Measurements from ENCODE around the gene CYP2A6. TPM values are rescaled to one million over a fixed set of nuclear protein-coding genes. Genes with fewer than 3 reads are reported as not detected.

Gene CYP2A6
- total RNA-seq, 1 experiment from 2014 or later = not detected

GRCh38 chr19:40803857-40804782 lies 46.1 kb downstream of the CYP2A6 start:
- Histone ChIP-seq H3K27me3 (no peaks in the 10 kb centered on the region), H3K9me3 (replicated peaks) (no peaks in the 10 kb centered on the region), H3K27ac (no peak overlapping the region), H3K4me1 (no peaks in the 10 kb centered on the region), H3K4me3 (no peak overlapping the region), H3K36me3 (peaks cover 64% of the 10 kb centered on the region)
- no peak for DNase-seq

DNA sequence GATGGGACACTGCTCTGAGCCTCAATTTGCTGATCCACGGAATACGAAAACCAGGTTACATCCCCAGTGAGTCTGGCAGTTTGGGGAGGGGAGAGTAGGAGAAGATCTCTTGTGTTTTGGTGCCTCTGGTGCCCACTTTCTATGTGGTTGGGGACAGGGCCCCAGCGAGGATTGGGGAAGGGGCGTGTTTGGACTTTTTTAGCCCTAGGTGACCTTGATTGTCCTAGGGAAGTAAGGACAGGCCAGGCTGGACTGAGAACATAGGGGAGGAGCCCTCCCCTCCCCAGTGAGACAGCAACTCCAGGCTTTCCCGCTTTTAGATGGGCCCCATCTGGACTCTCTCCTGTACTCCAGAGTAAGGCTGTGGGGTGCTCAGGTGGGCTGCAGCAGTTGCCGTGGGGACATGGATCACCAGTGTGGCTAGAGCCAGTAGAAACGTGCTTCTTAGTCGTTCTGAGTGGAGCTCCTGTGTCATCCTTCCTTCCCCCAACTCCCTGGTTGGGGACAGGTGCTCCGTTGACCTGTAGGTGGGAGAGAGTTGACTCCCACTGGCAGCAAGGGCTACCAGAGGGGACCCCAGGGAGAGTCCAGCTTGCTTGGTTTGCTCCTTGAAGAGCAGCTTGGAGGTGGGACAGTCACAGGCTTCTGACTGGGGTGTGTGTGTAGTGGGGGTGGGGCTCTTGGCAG lies 46.9 kb downstream of the CYP2A6 start:
- Histone ChIP-seq H3K9me3 (replicated peaks) (no peaks in the 10 kb centered on the region), H3K4me1 (no peaks in the 10 kb centered on the region), H3K36me3 (peaks cover 56% of the 10 kb centered on the region), H3K27me3 (no peaks in the 10 kb centered on the region), H3K4me3 (no peak overlapping the region), H3K27ac (no peak overlapping the region)
- DNase-seq = no peak

- H3K4me3 ChIP-seq = no peak overlapping the region
- no peaks in the 10 kb centered on the region for H3K4me1 ChIP-seq
- peaks cover 48% of the 10 kb centered on the region for H3K36me3 ChIP-seq
These were observed 47.7 kb downstream of the CYP2A6 start for GRCh38 chr19:40802300-40803169.

DNA sequence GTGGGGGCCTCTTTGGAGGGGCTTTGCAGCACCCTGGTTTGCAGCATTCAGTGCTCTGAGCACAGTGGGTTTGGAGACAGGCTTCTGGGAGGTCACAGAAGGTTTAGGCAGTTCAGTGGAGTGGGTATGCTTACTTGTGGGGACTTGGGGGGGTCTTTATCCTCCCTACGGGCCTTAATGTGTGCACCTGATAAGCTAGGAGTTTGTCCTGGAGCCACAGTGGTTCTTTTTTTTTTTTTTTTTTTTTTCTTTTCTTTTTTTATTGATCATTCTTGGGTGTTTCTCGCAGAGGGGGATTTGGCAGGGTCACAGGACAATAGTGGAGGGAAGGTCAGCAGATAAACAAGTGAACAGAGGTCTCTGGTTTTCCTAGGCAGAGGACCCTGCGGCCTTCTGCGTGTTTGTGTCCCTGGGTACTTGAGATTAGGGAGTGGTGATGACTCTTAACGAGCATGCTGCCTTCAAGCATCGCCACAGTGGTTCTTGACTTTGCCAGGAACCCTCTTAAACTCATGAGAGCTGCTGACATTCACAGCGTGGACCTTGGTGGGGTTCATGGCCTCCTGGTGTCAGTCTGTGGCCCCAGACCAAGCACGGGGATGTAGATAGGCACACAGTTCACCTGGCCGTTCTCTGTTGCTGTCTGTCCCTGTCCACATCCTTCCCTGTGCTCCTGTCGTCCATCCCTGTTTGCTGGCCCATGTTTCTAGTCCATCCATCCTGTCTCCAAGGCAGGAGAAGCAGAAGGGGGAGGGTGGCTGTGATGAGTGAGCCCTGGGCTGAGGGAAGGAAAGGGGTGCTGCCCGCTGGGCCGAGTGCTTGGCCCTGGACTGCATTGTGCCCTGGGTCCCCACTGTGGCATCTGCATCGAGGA lies 48.6 kb downstream of the CYP2A6 start:
- no peaks in the 10 kb centered on the region for H3K4me1 ChIP-seq
- peaks cover 39% of the 10 kb centered on the region for H3K36me3 ChIP-seq
- no peak overlapping the region for H3K27ac ChIP-seq
- no peak overlapping the region for H3K4me3 ChIP-seq
- DNase-seq = no peak
- H3K27me3 ChIP-seq = no peaks in the 10 kb centered on the region
- no peaks in the 10 kb centered on the region for H3K9me3 ChIP-seq (replicated peaks)

More at GRCh38 chr19:40802300-40803169, 47.7 kb downstream of the CYP2A6 start:
- no peak for DNase-seq
- Histone ChIP-seq H3K9me3 (replicated peaks) (no peaks in the 10 kb centered on the region), H3K27ac (no peak overlapping the region), H3K27me3 (no peaks in the 10 kb centered on the region)

DNA sequence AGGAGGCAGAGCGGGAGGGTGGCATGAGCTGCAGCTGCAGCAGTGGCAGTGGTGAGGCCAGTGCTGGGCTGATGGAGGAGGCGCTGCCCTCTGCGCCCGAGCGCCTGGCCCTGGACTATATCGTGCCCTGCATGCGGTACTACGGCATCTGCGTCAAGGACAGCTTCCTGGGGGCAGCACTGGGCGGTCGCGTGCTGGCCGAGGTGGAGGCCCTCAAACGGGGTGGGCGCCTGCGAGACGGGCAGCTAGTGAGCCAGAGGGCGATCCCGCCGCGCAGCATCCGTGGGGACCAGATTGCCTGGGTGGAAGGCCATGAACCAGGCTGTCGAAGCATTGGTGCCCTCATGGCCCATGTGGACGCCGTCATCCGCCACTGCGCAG lies 49.3 kb downstream of the CYP2A6 start:
- no peak overlapping the region for H3K27ac ChIP-seq
- H3K9me3 ChIP-seq (replicated peaks) = no peaks in the 10 kb centered on the region
- no peaks in the 10 kb centered on the region for H3K27me3 ChIP-seq
- peaks cover 33% of the 10 kb centered on the region for H3K36me3 ChIP-seq
- no peak overlapping the region for H3K4me3 ChIP-seq
- no peaks in the 10 kb centered on the region for H3K4me1 ChIP-seq
- DNase-seq = no peak

- Histone ChIP-seq H3K27ac (no peak overlapping the region), H3K4me3 (peak overlapping the region; percentile 63), H3K36me3 (peaks cover 27% of the 10 kb centered on the region), H3K27me3 (no peaks in the 10 kb centered on the region), H3K9me3 (replicated peaks) (no peaks in the 10 kb centered on the region), H3K4me1 (no peaks in the 10 kb centered on the region)
- DNase-seq = no peak
These were observed 49.8 kb downstream of the CYP2A6 start for GRCh38 chr19:40800339-40800996.

DNA sequence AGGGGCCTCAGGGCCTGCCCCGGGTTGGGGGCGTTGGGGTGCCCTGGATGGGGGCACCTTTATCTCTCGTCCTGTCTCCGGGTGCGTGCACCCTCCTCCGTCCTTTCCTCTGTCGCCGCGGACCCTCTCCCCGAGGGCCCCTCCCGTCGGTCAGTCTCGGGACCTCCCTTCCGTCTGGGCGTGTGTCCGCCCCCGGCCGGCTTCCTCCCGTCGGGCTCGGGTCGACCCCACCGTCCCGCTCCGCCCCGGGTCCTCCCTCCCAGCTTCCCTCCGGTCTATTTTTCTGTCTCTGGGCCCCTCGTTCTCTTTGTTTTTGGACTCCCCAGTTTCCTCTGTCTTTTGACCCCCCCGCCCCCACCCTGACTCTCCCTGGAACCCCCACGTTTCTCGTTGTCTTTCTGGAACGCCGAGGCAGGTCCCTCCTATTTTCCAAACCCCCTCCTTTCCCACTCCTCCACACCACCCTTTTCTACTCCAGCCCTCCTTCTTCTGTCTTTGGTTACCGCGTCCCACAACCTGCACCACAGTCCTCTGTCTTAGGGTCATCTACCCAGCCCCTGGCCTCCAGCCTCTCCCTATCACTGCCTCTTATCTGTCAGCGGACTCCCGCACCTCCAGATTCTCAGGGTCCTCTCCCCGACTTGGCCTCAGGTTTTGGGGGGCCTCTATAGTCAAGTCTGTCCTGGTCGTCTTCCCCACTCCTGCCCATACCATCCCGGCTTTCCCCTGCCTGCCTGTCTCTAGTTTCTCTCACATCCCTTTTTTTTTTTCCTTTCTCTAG lies 50.5 kb downstream of the CYP2A6 start:
- H3K4me3 ChIP-seq = peak overlapping the region; percentile 63
- H3K9me3 ChIP-seq (replicated peaks) = no peaks in the 10 kb centered on the region
- peaks cover 25% of the 10 kb centered on the region for H3K36me3 ChIP-seq
- no peaks in the 10 kb centered on the region for H3K27me3 ChIP-seq
- peak; percentile 43 to 48 for DNase-seq
- peak overlapping the region; percentile 34 for H3K27ac ChIP-seq
- no peaks in the 10 kb centered on the region for H3K4me1 ChIP-seq

DNA sequence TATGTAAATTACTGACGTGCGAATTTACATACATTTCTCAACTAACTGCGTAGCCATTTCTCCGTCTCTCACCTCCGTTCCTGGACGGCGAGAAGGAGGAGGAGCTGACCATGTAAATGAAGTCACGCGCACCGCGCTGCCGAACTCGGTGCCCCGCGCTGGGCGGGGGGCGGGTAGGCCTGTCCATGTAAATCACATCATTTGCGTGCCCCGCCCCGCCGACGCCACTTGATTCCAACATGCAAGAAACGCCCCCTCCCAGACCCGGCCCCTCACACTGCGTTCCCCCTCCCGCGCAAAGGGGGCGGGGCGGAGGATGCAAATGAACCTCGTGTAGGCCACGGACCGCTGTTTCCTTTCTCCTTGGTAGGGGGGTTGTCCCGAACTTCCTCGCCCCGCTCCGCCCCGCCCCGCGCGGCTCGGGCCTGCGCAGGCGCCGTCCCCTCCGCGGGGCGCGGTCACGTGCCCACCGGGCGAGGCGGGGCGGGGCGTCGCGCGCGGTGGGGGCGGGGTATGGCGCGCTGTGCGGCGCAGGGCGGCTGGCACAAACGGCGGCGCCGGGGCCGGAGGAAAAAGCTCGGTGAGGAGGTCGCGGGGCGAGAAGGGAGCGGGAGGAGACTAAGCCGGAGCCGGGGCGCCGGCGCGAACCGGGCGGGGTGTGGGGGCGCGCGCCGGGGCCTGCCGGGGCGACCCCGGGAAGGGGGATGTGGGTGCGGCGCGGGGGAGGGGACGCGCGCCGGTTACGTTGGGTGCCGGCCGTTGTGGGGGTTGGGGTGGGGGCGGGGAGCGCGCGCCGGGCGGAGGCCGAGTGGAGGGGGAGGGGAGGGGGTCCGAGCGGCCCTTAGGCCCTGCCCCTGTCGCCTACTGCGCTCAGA lies 51.3 kb downstream of the CYP2A6 start, which contains the start of gene EGLN2:
TSS of gene EGLN2 (plus strand) at position 509 of the 875 bp plus-strand sequence. CDS start 1,382 bp downstream, outside the sequence.
- peak within 1 kb of the TSS; percentile 34 for H3K27ac ChIP-seq
- peak within 1 kb of the TSS; percentile 63 for H3K4me3 ChIP-seq
- H3K4me1 ChIP-seq = no peaks in the 10 kb centered on the region
- peaks cover 19% of the 10 kb centered on the region for H3K36me3 ChIP-seq
- H3K27me3 ChIP-seq = no peaks in the 10 kb centered on the region
- no peaks in the 10 kb centered on the region for H3K9me3 ChIP-seq (replicated peaks)
- peak; percentile 100 for DNase-seq

DNA sequence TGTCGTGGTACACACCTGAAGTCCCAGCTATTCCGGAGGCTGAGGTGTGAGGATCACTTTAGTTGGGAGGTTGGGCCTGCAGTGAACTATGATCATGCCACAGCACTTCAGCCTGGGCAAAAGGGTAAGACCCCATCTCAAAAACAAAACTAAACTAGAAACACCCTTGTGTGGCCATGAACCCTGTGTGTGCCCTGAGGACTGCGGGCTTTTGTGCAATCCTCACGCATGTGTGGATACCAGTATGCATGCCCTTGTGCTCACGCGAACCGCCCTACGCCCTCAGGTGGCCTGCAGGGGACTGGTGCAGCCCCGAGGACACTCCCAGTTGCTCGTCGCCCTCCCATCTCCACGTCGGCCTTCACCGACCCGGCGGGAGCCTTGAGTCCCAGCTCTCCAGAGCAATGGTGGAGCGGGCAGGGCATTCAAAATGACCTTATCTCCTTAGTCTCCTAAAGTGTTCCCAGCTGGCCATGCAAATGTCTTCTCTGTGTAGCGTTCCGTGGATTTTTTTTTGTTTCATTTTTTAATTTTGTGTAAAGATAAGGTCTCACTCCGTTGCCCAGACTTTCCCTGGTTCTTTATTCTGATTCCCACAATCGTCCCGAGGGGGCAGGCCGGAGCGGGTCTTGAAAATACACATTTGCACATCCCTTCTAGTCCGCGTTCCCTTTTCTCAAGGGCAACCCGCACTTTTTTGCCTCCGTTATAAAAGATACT lies 52.1 kb downstream of the CYP2A6 start:
- peak overlapping the region; percentile 28; the same call in 1 of the 2 replicates for H3K27ac ChIP-seq
- H3K4me1 ChIP-seq = no peaks in the 10 kb centered on the region
- H3K4me3 ChIP-seq = peak overlapping the region; percentile 63
- no peaks in the 10 kb centered on the region for H3K27me3 ChIP-seq
- peak; percentile 75 for DNase-seq
- H3K9me3 ChIP-seq (replicated peaks) = no peaks in the 10 kb centered on the region
- peaks cover 16% of the 10 kb centered on the region for H3K36me3 ChIP-seq

GRCh38 chr19:40797166-40797962 lies 52.9 kb downstream of the CYP2A6 start:
- Histone ChIP-seq H3K4me3 (no peak overlapping the region), H3K27ac (no peak overlapping the region), H3K9me3 (replicated peaks) (no peaks in the 10 kb centered on the region)

More at GRCh38 chr19:40797166-40797962, 52.9 kb downstream of the CYP2A6 start:
- no peaks in the 10 kb centered on the region for H3K27me3 ChIP-seq
- no peak for DNase-seq
- peaks cover 12% of the 10 kb centered on the region for H3K36me3 ChIP-seq
- H3K4me1 ChIP-seq = no peaks in the 10 kb centered on the region
